GM12864 (cell line): ENCODE data around the gene HAT1.
"Not testable (repeated sequence)": the region's sequence is repeated elsewhere in the genome, so short reads cannot be mapped to it uniquely, and the experiment has no call there.

Experiments
- DNase-seq: peaks from one replicate; pipeline ENCODE4 v3.0.0-alpha.2; 2011; ENCODE audit warnings: low read depth
- H3K4me3 ChIP-seq: 2 replicates; pipeline ENCODE4 v1.5.1; 2011; ENCODE audit warnings: mild to moderate bottlenecking, low read depth, low read length, control low read depth
- CTCF ChIP-seq: IDR thresholded peaks from 2 replicates; pipeline ENCODE4 v1.5.1; 2011; ENCODE audit warnings: low read depth, mild to moderate bottlenecking, moderate library complexity, low read length, control low read depth, inconsistent platforms; ENCODE audit errors: missing control alignments

The HAT1 gene

GRCh38 chr2:171986778-171987177, 64.5 kb downstream of the HAT1 start:
- no peak overlapping the region for H3K4me3 ChIP-seq
- no peak for TF ChIP-seq CTCF
- no peak for DNase-seq

GRCh38 chr2:171991027-171991426, 68.8 kb downstream of the HAT1 start:
- DNase-seq, result no peak
- H3K4me3 ChIP-seq, result no peak overlapping the region
- no peak for TF ChIP-seq CTCF

- no peak overlapping the region for H3K4me3 ChIP-seq
- no peak for DNase-seq
- TF ChIP-seq CTCF, result no peak
Measured at GRCh38 chr2:171995586-171995985, 73.3 kb downstream of the HAT1 start.

GRCh38 chr2:171996021-171996420, 73.8 kb downstream of the HAT1 start:
- no peak for DNase-seq
- TF ChIP-seq CTCF, result no peak
- H3K4me3 ChIP-seq, result no peak overlapping the region

- not testable (repeated sequence) for DNase-seq, H3K4me3 ChIP-seq
Measured at GRCh38 chr2:171997031-171997430, 74.8 kb downstream of the HAT1 start.

- peak overlapping the region; percentile 71 for H3K4me3 ChIP-seq
- no peak for DNase-seq
- no peak for TF ChIP-seq CTCF
Measured at GRCh38 chr2:171999161-171999560, 76.9 kb downstream of the HAT1 start.

GRCh38 chr2:171999604-172000469, 77.6 kb downstream of the HAT1 start, which contains the start of gene METAP1D:
Gene METAP1D, plus strand, starts transcription at chr2:171999953. Its CDS starts 17 bp downstream, at chr2:171999970.
- no peak for TF ChIP-seq CTCF
- H3K4me3 ChIP-seq, result peak within 1 kb of the TSS; percentile 71
- DNase-seq, result peak; percentile 67
